HepG2 (cell line): ENCODE results near the gene SF3A2. TPM values are rescaled to one million over a fixed set of nuclear protein-coding genes. Genes with fewer than 3 reads are reported as not detected.

Experiments
- CENPT ChIP-seq: sonication (generic); formaldehyde crosslinking; IDR thresholded peaks from 2 replicates; pipeline ENCODE4 v1.8.0; 2022; ENCODE audit warnings: low read depth, mild to moderate bottlenecking, moderate library complexity, missing genetic modification reagents
- NAIF1 ChIP-seq: sonication (generic); formaldehyde crosslinking; IDR thresholded peaks from 2 replicates; pipeline ENCODE4 v1.5.0; 2020; ENCODE audit warnings: mild to moderate bottlenecking, missing genetic modification reagents, borderline replicate concordance
- NR2F2 ChIP-seq: IDR thresholded peaks from 2 replicates; pipeline ENCODE4 v1.6.1; 2012; ENCODE audit warnings: low read depth, inconsistent platforms, borderline replicate concordance
- RORA ChIP-seq: sonication (generic); formaldehyde crosslinking; IDR thresholded peaks from 2 replicates; pipeline ENCODE4 v1.5.0; 2020; ENCODE audit warnings: mild to moderate bottlenecking, missing genetic modification reagents, moderate library complexity
- SMC3 ChIP-seq: IDR thresholded peaks from 2 replicates; pipeline ENCODE4 v1.6.1; 2011; ENCODE audit warnings: low read length, improper control_type of control experiment
- ZMYM3 ChIP-seq: sonication (generic); formaldehyde crosslinking; IDR thresholded peaks from 2 replicates; pipeline ENCODE4 v1.5.1; 2020; ENCODE audit warnings: mild to moderate bottlenecking, missing genetic modification reagents
- ZNF256 ChIP-seq: sonication (generic); formaldehyde crosslinking; conservative IDR thresholded peaks from 2 replicates; pipeline ENCODE4 v1.4.0; 2020; ENCODE audit warnings: missing genetic modification reagents
- ZNF570 ChIP-seq: sonication (generic); formaldehyde crosslinking; IDR thresholded peaks from 2 replicates; pipeline ENCODE4 v1.4.0; 2020; ENCODE audit warnings: mild to moderate bottlenecking, missing genetic modification reagents, borderline replicate concordance
- polyA plus RNA-seq, 8 experiments: library from polyadenylated mRNA; depleted of rRNA in 3 of 8; stranded (reverse) in 7 of 8; unstranded in 1 of 8; fragments of >200 nt; fragmentation: Illumina TruSeq in 4 of 8; extraction: Trizol in 4 of 8; gene quantifications; 2 replicates each; pipeline versions ENCODE4 v1.2.1 to v1.2.3, GENCODE V29; 2011 to 2016; ENCODE audit warnings: low read depth in 4 of 8, missing spikeins in 1 of 8, mixed read lengths in 1 of 8; ENCODE audit not compliant: insufficient read depth in 1 of 8
- total RNA-seq, 5 experiments: library from RNA; depleted of rRNA; stranded (reverse); fragments of >200 nt; fragmentation: Illumina TruSeq; extraction: Trizol; gene quantifications; 2 replicates each; pipeline ENCODE4 v1.2.3, GENCODE V29; 2016; ENCODE audit warnings: low read depth in 1 of 5
- TF ChIP-seq, protein P1 (sequence below): sonication (generic); formaldehyde crosslinking; IDR thresholded peaks from 2 replicates; pipeline ENCODE4 v1.5.0; 2020; ENCODE audit warnings: mild to moderate bottlenecking, missing genetic modification reagents, borderline replicate concordance
- TF ChIP-seq, protein P2 (sequence below): IDR thresholded peaks from 2 replicates; pipeline ENCODE4 v1.6.1; 2012; ENCODE audit warnings: low read depth, low read length, improper control_type of control experiment
- TF ChIP-seq, protein P3 (sequence below): IDR thresholded peaks from 2 replicates; pipeline ENCODE4 v1.6.1; 2016
- TF ChIP-seq, protein P4 (sequence below): sonication (generic); formaldehyde crosslinking; IDR thresholded peaks from 2 replicates; pipeline ENCODE4 v1.4.0; 2020; ENCODE audit warnings: mild to moderate bottlenecking, missing genetic modification reagents, borderline replicate concordance

Gene SF3A2
- total and polyA plus RNA-seq, 2 of the 13 experiments (the other 11 are each of a cell fraction or from before 2014, with no cell fraction given), result 8.6 to 8.8 TPM

DNA sequence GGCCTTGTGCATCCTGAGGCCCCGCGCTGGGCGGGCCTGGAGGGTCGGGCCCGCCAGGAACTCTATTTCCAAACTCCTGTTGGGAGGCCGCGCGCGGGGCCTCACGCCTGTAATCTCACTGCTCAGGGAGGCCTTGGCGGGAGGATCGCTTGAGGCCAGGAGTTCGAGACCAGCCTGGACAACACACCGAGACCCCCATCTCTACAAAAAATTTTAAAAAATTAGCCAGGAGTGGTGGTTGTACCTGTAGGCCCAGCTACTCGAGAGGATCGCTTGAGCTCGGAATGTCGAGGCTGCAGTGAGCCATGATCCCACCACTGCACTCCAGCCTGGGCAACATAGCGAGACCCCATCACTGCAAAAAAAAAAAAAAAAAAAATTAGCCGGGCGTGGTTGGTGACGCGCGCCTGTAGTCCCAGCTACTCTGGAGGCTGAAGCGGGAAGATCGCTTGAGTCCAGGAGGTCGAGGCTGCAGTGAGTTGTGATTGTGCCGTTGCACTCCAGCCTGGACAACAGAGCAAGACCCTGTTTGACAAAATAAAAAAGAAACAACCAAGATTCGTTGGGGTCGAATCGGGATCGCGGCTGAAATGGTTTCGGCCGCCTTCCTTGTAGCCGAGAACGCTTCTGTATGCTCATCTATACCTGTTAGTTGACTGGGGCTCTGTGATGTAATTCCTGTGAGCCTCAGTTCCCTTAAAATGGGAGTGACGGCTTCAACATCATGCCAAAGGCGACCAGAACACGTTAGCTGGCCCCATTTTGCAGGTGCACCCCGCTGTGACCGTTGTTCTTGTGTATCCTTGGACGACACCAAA is 636 bp downstream of the SF3A2 start (continued):
- TF ChIP-seq, protein P1, sequence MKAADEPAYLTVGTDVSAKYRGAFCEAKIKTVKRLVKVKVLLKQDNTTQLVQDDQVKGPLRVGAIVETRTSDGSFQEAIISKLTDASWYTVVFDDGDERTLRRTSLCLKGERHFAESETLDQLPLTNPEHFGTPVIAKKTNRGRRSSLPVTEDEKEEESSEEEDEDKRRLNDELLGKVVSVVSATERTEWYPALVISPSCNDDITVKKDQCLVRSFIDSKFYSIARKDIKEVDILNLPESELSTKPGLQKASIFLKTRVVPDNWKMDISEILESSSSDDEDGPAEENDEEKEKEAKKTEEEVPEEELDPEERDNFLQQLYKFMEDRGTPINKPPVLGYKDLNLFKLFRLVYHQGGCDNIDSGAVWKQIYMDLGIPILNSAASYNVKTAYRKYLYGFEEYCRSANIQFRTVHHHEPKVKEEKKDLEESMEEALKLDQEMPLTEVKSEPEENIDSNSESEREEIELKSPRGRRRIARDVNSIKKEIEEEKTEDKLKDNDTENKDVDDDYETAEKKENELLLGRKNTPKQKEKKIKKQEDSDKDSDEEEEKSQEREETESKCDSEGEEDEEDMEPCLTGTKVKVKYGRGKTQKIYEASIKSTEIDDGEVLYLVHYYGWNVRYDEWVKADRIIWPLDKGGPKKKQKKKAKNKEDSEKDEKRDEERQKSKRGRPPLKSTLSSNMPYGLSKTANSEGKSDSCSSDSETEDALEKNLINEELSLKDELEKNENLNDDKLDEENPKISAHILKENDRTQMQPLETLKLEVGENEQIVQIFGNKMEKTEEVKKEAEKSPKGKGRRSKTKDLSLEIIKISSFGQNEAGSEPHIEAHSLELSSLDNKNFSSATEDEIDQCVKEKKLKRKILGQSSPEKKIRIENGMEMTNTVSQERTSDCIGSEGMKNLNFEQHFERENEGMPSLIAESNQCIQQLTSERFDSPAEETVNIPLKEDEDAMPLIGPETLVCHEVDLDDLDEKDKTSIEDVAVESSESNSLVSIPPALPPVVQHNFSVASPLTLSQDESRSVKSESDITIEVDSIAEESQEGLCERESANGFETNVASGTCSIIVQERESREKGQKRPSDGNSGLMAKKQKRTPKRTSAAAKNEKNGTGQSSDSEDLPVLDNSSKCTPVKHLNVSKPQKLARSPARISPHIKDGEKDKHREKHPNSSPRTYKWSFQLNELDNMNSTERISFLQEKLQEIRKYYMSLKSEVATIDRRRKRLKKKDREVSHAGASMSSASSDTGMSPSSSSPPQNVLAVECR, result no peak
- TF ChIP-seq, protein P2, sequence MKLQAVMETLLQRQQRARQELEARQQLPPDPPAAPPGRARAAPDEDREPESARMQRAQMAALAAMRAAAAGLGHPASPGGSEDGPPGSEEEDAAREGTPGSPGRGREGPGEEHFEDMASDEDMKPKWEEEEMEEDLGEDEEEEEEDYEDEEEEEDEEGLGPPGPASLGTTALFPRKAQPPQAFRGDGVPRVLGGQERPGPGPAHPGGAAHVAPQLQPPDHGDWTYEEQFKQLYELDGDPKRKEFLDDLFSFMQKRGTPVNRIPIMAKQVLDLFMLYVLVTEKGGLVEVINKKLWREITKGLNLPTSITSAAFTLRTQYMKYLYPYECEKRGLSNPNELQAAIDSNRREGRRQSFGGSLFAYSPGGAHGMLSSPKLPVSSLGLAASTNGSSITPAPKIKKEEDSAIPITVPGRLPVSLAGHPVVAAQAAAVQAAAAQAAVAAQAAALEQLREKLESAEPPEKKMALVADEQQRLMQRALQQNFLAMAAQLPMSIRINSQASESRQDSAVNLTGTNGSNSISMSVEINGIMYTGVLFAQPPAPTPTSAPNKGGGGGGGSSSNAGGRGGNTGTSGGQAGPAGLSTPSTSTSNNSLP, result no peak
- TF ChIP-seq SMC3, result no peak
- TF ChIP-seq, protein P3, sequence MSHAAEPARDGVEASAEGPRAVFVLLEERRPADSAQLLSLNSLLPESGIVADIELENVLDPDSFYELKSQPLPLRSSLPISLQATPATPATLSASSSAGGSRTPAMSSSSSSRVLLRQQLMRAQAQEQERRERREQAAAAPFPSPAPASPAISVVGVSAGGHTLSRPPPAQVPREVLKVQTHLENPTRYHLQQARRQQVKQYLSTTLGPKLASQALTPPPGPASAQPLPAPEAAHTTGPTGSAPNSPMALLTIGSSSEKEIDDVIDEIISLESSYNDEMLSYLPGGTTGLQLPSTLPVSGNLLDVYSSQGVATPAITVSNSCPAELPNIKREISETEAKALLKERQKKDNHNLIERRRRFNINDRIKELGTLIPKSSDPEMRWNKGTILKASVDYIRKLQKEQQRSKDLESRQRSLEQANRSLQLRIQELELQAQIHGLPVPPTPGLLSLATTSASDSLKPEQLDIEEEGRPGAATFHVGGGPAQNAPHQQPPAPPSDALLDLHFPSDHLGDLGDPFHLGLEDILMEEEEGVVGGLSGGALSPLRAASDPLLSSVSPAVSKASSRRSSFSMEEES, result no peak
- peak; percentile 53 for TF ChIP-seq ZMYM3 (CRISPR knock-in tag)
- TF ChIP-seq NAIF1 (CRISPR knock-in tag), result peak; percentile 13; the same call in 1 of the 2 replicates
- TF ChIP-seq, protein P4, sequence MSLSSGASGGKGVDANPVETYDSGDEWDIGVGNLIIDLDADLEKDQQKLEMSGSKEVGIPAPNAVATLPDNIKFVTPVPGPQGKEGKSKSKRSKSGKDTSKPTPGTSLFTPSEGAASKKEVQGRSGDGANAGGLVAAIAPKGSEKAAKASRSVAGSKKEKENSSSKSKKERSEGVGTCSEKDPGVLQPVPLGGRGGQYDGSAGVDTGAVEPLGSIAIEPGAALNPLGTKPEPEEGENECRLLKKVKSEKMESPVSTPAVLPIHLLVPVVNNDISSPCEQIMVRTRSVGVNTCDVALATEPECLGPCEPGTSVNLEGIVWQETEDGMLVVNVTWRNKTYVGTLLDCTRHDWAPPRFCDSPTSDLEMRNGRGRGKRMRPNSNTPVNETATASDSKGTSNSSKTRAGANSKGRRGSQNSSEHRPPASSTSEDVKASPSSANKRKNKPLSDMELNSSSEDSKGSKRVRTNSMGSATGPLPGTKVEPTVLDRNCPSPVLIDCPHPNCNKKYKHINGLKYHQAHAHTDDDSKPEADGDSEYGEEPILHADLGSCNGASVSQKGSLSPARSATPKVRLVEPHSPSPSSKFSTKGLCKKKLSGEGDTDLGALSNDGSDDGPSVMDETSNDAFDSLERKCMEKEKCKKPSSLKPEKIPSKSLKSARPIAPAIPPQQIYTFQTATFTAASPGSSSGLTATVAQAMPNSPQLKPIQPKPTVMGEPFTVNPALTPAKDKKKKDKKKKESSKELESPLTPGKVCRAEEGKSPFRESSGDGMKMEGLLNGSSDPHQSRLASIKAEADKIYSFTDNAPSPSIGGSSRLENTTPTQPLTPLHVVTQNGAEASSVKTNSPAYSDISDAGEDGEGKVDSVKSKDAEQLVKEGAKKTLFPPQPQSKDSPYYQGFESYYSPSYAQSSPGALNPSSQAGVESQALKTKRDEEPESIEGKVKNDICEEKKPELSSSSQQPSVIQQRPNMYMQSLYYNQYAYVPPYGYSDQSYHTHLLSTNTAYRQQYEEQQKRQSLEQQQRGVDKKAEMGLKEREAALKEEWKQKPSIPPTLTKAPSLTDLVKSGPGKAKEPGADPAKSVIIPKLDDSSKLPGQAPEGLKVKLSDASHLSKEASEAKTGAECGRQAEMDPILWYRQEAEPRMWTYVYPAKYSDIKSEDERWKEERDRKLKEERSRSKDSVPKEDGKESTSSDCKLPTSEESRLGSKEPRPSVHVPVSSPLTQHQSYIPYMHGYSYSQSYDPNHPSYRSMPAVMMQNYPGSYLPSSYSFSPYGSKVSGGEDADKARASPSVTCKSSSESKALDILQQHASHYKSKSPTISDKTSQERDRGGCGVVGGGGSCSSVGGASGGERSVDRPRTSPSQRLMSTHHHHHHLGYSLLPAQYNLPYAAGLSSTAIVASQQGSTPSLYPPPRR (CRISPR knock-in tag), result no peak
- no peak for TF ChIP-seq ZNF570 (CRISPR knock-in tag)
- TF ChIP-seq NR2F2, result 0 out of 2 replicates have a peak, but pooled peaks have one; percentile 55
- TF ChIP-seq RORA, result no peak
- no peak for TF ChIP-seq ZNF256 (CRISPR knock-in tag)
- no peak for TF ChIP-seq CENPT (CRISPR knock-in tag)
